HL-60/S4 (cell line): ENCODE measurements around the gene TUT1.

Experiments
- in situ Hi-C: fragments of 300-500 bp; cut with MboI; formaldehyde crosslinking; loops from 2 replicates; pipeline ENCODE4 v1.14.3; 2022; ENCODE audit warnings: low sequenced_read_pairs

TUT1 gene

DNA sequence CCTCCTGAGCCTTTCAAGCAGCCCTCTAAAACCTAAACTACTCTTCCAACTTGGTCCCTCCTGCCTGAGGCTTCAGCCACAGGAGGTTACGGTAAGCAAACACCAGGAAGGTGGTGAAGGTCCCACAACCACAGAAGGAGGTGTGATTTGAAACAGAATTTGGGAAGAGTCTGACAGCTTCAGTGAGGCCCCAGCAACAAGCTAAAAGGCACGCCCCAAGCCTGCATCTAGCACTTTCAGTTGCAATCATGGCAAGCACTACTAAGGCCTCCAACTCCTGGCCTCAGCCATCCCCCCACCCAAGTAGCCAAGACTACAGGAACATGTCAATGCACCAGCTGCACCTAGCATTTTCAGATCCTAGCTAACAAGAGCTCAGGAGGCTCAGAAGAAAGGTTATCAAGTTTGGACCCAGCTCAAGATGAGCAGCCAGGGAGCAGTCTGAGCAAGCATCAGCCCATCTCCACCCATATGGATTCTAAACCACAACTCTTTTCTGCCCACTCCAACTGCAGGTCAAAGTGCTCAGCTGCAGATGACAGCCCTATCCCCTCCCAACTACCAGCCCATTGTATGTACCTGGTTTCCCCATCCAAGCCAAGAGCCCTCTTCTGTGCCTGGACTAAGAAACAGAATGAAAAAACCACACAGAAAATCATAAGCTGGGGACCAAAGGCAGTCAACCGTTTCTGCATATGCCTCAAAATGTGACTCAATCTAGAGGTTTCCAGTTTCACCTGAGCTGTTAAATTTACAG lies 34.3 kb downstream of the TUT1 start:
- in situ Hi-C loops: loop anchor here (10.0 kb wide), 2 partner anchors 132 to 162 kb away; no protein-coding TSS in a partner anchor

DNA sequence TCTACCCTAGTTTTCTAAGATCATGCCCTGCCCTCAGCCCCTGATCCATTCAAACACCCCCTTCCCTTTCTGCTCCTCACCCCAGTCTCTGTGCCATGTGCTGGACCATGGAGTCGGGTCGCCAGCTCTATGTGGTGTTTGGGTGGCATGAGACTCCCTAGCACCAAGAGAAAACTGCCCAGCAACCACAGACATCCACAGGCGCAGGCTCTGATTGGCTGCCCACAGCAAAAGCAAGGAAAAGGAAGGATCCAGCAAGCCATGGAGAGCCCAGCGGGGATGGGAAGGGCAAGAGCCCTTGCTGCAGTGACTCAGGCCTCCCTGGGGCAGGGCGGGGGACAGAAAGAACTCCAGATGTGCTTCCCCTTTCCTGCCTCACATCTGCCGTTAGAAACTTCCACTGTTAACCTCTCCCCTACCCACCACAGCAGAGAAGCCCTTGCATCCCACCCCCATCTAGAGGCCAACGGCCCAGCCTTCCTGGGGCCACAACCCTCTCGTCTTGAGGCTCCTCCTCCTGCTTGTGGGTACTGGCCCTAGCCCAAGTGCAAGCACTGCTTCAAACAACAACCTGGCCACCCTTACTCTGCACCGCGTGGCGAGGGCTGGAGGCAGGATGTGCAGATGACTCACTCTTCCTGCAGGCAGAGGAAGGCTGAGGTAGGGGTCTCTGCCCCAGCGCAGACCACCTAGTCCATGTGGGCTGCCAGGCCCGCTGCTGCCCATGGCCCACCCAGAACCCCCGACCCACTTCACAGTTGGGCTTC lies 35.0 kb downstream of the TUT1 start:
- in situ Hi-C loops: loop anchor here (10.0 kb wide), 2 partner anchors 131 to 161 kb away; no protein-coding TSS in a partner anchor

DNA sequence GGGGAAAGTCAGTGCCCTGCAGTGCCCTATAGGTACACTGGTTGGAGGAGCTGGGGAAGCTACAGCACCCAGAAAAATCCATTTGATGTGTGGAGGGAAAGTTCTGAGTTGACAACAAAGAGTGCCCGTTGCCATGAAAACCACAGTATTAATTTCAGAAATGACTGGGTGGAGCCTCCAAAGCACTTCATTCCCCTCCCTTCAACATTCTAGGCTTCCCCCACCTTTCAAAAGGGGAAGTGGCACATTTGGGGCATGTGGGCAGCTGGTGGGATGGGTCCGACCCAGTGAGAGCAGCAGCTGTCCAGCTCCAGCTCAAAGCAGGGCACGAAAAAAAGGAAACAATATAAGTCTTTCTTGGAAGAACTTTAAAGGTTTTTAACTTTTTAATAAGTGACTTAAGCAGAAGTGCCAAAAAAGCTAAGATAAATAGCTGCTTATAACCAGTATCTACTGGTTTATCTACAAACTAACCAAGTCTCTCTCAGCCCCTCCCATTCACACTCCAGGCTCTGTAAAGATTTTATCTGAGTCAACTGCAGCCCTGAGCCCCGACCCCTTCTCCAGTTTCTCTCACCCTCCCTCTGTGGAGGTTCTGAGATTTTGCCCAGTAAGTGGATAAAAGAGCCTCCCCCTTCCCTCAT lies 35.7 kb downstream of the TUT1 start:
- in situ Hi-C loops: loop anchor here (10.0 kb wide), 2 partner anchors 131 to 161 kb away; no protein-coding TSS in a partner anchor

DNA sequence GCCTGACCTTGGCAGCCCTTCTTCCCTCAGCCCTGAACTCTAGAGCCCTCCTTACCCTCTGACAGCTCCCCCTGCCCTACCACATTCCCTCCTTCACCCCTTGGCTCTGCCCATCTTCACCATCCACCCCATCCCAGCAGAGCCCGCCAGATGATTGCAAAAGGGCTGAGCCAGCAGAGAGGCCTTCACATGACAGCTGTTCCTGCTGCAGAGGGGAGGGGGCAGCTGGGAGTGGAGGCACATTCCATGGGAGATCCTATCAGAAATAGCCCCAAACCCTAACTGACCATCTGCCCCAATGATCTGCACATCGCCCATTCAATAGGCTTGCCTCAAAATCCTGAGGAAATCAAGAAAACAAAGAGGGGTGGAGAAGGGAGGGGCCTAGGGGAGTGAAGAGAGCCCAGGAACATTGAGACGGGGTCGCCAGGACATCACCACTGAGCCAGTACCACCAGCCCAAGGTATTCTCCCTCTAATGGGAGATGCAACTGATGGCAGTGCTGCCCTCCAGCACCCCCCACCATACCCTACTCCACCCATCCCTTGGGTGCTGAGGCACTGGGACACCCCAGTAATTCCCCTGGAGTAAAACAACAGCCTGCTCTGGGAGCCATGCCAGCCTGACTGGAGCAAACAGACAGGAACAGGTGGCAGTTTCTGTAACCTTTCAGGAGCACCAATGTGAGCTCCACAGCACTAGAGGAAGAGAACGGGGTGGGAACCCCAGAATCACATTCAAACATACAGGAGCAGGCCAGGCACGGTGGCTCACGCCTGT lies 36.7 kb downstream of the TUT1 start:
- in situ Hi-C loops: loop anchor here (10.0 kb wide), 2 partner anchors 130 to 160 kb away; no protein-coding TSS in a partner anchor

DNA sequence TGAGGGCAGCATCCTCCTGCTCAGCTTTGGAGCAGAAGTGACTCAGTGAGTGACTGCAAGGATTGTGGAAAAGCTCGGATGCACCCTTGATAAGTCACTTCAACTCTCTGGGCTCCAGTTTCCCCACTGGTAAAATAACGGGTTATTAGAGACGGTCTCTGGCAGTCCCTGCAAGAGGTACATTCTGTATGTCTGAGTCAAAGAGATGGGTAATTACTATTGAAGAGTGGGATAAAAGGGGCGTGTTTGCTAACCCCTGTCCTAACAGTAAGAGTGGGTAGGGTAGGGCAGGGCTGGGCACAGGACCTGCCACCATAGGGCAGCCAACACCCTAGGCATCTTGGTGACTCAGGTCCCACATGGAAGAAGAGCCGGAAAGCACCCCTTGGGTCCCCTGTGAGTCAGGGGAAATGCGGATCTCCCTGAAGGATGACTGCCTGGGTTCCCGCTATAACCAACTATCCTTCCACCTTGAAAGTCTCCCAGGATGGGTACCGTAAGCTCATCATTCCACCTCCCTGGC lies 37.4 kb downstream of the TUT1 start:
- in situ Hi-C loops: loop anchor here (10.0 kb wide), 2 partner anchors 129 to 159 kb away; no protein-coding TSS in a partner anchor

DNA sequence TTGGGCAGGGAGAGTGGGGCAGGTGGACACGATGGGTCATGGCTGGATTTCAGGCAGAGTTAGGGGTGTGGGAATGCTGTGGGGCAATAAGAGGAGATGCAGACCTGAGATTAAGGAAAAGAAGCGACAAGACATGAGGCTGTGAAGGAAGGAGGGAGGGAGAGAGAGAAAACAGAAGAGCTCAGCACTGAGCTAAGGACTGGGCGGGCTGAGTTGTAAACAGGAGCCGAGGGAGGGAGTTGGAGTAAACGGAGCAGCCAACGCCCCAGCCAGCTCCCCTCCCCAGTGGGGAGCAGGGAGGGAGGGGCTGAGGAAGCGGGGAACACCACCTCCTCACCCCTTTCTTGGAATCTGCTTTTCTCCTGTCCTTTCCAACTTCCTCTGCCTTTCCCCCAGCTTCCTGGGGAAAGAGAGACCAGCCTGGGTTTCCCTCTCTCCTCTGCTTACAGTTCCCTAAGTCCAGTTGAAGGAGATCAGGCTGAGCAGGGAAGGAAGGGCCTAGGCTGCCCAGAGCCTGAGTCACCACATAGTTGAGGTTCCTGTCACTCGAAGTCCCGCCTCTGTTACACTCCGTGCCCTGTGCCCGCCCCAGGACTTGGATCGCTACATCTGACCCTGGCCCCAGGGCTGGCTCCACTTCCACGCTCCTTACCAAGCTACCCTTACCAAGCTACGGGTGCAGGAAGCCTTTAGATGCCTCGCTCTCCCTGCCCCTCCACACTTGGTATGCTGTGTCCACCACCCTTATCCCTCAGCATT lies 38.1 kb downstream of the TUT1 start:
- in situ Hi-C loops: loop anchor here (10.0 kb wide), 2 partner anchors 128 to 158 kb away; no protein-coding TSS in a partner anchor

DNA sequence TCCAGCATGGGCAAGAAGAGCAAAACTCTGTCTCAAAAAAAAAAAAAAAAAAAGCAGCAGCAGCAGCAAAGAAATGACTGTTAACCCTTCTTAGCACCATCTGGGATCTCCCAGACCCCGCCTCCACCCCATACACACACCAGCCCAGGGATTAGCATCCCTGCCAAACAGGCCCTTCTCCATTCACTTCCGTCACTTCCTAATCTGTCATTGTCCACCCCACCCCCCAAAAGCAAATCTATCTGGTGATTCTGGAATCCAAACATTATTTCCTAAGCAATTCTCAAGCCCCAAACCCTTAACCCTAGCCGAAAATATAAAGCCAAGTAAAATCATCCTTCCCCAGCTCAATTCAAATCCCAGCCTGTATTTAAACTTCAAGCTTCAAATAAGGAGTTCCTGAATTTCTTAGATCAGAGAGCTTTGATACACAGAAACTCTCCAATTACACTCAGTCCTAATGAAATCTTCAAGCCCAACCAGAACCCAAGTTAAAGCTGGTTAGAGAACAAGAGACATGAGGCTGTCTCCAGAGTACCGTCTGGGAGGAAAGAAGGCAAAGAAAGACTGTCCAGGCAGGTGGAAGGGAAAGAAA lies 38.7 kb downstream of the TUT1 start:
- in situ Hi-C loops: loop anchor here (10.0 kb wide), 2 partner anchors 128 to 158 kb away; no protein-coding TSS in a partner anchor

DNA sequence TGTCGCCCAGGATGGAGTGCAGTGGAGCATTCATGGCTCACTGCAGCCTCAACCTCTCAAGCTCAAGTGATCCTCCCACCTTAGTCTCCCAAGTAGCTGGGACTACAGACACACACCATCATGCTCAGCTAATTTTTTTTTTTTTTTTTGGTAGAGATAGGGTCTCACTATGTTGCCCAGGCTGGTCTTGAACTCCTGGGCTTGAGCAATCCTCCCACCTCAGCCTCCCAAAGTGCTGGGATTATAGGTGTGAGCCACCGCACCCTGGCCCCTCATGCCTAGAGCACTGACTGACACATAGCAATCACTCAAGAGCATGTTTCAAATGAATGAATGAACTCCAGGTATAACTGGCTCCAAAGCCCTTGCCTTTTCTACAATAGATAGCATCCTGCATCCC lies 40.8 kb downstream of the TUT1 start:
- in situ Hi-C loops: loop anchor here (10.0 kb wide), 2 partner anchors 126 to 156 kb away; no protein-coding TSS in a partner anchor

DNA sequence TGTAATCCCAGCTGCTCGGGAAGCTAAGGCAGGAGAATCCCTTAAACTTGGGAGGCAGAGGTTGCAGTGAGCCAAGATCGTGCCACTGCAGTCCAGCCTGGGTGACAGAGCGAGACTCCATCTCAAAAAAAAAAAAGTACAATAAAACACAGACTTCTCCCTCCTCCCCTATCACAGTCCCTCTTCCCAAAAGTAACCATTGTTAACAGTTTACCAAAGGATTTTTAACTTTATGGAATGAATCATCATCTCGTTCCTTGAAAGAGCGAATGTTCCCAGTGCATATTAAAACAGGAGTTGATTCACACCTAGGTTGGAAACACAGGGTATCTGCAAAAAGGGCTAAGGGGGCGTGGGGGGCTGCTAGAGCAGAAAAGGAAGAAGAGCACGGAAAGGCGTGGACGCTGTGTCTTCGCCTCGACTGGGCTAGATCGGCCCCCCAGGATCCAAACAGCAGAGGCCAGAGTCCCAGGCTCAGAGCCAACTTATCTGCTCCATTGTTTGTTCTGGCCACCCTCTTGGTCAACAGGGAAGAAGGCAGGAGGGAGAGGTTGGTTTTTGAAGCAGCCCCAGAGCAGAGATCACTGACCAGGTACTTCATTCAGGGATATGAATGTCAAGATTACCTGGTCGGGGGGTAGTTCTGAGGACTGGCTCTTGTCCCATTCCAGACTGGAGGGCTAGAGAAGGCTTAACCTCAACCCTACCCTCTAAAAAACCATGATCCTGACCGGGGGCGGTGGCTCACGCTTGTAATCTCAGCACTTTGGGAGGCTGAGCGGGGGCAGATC lies 42.6 kb downstream of the TUT1 start:
- in situ Hi-C loops: no loop called here

DNA sequence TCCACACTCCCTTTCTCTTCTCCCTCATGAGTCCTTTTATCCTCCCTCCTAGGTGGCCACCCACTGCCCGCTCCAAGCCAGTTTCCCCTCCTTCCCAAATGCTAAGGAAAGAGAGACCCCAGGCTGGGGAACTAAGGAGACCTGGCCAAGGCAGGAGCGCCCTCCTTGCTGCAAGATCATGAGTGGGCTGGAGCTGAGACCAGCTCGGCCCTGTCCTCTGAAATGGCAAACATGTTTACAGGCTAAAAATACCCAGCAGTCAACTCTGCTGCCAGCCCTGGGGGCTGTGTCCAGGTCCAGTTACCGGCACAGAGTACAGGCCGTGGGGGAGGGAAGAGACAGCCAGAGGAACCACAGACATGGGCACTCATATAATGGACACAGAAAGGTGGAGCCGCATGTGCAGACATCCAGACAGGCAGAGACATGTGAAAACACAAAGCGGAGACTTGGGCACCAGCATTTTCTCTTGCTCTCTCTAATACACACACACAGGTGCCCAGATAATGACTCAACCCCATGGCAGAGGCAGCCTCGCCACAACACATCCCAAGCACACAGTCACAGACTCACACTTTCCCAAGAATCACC lies 43.5 kb downstream of the TUT1 start:
- in situ Hi-C loops: no loop called here

DNA sequence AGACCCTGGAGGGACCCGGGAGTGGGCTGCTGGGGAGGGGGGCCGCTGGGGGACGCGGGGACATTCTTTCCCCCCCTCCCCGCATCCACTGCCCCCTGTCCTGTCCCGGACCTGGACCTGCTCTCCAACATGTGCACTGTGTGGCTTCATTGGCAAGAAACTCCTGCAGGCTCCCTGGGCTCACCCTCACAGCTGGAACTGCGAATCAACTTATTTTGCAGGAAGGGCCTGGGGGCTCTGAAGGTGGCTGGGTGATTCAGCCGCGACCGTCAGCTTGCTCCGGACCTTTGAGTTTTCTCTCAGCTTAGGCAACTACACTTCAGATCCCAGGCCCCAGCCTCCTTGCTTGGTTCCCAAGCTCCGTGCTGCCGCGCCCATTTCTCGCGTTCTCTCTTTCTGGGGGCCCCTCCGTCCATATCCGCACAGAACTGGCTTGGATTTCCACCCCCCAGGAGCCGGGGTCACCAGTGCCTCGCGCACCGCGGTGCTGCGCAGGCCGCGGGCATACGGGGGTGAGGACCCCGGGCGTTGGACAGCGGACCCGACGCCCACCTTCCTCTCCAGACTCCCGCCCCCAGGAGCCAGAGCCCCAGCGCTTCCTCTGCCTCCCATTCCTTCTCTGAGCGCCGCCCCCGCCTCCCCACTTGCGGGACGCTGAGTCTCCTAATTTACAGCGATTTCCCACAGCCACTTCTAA lies 44.2 kb downstream of the TUT1 start:
- in situ Hi-C loops: no loop called here

DNA sequence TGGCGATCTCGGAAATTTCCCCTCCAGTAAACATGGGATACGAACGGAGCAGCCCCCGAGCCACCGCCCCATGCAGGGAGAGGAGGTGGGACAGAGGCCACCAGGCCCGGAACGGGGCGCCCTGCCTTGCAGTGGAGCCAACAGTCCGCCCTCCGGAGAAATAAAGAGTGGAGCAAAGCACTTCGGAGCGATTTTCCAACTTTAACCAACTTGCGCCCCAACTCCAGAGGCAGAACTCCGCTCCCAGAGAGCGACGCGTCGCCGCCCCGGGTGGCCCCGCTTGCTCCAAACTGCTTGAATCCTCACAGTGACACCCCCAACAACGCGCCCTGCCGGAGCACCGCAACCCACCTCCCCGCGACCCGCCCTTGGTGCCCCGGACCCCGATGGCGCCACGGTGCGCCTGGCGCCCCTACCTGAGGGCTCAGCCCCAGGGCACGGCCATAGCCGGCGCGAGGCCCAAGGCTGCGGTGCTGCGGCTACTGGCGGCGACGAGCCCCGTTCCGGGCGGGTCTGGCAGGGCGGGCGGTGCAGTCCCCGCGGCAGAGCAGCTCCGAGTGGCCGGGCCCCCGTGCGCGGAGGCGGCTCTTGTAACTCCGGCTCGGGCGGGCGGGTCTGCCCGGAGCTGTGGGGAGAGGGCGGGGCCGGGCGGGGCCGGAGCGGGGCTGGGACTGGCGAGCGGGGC lies 44.9 kb downstream of the TUT1 start, which contains the start of gene AHNAK:
TSS of gene AHNAK (minus strand) at position 563 of the 685 bp plus-strand sequence. CDS start 10,708 bp downstream, outside the sequence.
- in situ Hi-C loops: no loop called here

DNA sequence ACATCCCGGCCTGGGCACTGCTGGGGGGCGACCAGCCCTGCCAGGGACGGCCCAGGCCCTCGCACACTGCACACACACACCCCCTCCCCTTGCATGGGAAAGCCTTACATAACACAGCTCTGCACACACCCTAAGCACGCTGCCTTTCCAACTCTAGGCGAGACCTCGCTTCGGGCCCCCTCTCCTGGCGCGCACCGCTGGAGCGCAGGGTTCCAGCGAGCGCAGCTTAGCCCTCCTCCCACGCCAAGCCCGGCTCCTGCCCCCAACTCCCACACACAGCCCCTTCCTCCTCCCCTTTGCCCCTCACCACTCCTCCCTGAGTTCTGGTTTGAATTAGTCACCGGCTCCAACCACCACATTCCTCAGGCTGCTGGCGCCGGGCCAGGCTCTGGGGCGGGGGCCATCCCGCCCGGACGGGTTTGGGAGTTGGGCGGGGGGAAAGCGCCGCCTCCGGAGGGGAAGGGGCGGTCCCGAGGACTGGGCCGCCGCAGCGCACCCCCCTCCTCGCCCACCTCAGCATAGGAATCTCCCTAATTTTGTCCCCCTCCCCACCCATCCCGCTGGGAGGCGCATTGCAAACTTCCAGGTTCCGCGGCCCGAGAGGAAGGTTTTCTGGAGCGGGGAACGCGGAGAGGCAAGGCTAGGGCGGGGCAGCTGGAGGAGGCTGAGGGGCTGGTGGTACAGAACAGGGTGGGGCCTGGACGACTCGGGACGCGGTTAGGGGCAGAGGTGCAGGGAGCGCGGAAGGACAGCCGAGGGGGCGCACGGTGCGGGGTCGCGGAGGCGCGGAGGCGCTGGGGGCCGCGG lies 45.7 kb downstream of the TUT1 start:
- in situ Hi-C loops: no loop called here

DNA sequence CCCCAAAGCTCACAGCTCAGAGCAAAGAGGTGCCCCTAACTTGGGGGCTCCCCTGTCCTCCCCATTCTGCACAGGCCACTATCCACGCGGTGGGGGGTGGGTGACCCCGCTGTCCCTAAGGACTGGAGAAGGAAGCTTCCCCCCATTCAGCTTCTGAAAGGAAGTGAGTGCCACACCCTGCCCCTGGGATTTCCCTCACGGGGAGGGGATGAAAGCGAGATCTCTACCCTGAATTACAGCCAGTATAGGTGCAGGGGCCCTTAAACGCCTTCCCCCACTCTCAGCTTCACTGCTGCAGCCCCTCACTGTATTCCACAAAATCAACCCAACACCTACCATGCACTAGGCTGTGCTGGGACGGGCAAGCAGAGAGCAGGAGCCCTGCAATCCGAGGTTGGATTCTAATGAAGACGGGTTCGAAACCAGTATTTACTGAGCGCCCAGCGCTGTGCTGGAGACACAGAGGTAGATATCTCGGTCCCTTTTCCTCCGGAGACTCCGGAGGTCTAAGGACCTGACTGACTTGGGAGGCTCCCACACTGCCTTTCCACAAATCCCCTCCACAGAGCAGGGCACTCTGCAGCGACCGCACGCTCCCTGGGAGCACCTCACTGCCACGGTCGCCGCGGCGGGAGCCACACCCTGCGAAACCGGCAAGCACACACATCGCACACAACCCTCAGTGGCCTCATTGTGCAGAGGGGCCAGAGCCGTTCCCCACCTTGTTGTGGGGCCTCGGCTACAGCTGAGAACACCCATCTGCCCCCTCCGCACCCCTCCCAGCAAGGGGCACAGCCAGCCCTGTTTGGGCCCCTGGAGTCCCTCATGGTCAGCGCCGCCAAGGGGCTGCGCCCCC lies 46.5 kb downstream of the TUT1 start:
- in situ Hi-C loops: no loop called here
